COR-L47 (cell line): ENCODE measurements around the gene JAK1.
A peak's percentile ranks its signal among the peaks of the same experiment; 100 is the strongest.
"Not testable (repeated sequence)": the region's sequence is repeated elsewhere in the genome, so short reads cannot be mapped to it uniquely, and the experiment has no call there.

ENCODE experiments used
- DNase-seq: peaks from one replicate; lab custom pipeline; 2025; lab: John Stamatoyannopoulos, UW

JAK1 gene

GRCh38 chr1:64966158-64966971 is at the start of gene JAK1:
JAK1 (minus strand) TSS chr1:64966549; CDS start chr1:64886264, 80,285 bp downstream.
- peak; percentile 83 for DNase-seq

- DNase-seq, result no peak
Observed at GRCh38 chr1:65014321-65014720, 48.0 kb upstream of the JAK1 start.

GRCh38 chr1:65011983-65012382 is 45.6 kb upstream of the JAK1 start:
- DNase-seq, result no peak

GRCh38 chr1:65009724-65010420 is 43.5 kb upstream of the JAK1 start:
- DNase-seq, result no peak

GRCh38 chr1:65009176-65009575 is 42.8 kb upstream of the JAK1 start:
- DNase-seq, result no peak

GRCh38 chr1:65006806-65007205 is 40.5 kb upstream of the JAK1 start:
- no peak for DNase-seq

GRCh38 chr1:65003316-65003664 is 36.9 kb upstream of the JAK1 start:
- DNase-seq, result no peak

- no peak for DNase-seq
Observed at GRCh38 chr1:65002508-65003315, 36.4 kb upstream of the JAK1 start.

GRCh38 chr1:65002156-65002507 is 35.8 kb upstream of the JAK1 start:
- no peak for DNase-seq

GRCh38 chr1:65001231-65001792 is 35.0 kb upstream of the JAK1 start:
- DNase-seq, result no peak

GRCh38 chr1:64998425-64998948 is 32.1 kb upstream of the JAK1 start:
- not testable (repeated sequence) for DNase-seq

- DNase-seq, result no peak
Observed at GRCh38 chr1:64996541-64997257, 30.4 kb upstream of the JAK1 start.

- DNase-seq, result no peak
Observed at GRCh38 chr1:64995316-64995715, 29.0 kb upstream of the JAK1 start.

- DNase-seq, result no peak
Observed at GRCh38 chr1:64986903-64987871, 20.8 kb upstream of the JAK1 start.

- DNase-seq, result no peak
Observed at GRCh38 chr1:64984737-64985136, 18.4 kb upstream of the JAK1 start.

- DNase-seq, result no peak
Observed at GRCh38 chr1:64984106-64984505, 17.8 kb upstream of the JAK1 start.

GRCh38 chr1:64983110-64983509 is 16.8 kb upstream of the JAK1 start:
- no peak for DNase-seq

GRCh38 chr1:64981601-64982533 is 15.5 kb upstream of the JAK1 start:
- no peak for DNase-seq
